ENCODE data around the gene PTTG1IP. TPM values are rescaled to one million over a fixed set of nuclear protein-coding genes. Genes with fewer than 3 reads are reported as not detected.

PTTG1IP gene
- total and polyA plus RNA-seq, 2 of the 13 experiments (the other 11 are each of a cell fraction or from before 2014, with no cell fraction given) = 161 to 700 TPM

DNA sequence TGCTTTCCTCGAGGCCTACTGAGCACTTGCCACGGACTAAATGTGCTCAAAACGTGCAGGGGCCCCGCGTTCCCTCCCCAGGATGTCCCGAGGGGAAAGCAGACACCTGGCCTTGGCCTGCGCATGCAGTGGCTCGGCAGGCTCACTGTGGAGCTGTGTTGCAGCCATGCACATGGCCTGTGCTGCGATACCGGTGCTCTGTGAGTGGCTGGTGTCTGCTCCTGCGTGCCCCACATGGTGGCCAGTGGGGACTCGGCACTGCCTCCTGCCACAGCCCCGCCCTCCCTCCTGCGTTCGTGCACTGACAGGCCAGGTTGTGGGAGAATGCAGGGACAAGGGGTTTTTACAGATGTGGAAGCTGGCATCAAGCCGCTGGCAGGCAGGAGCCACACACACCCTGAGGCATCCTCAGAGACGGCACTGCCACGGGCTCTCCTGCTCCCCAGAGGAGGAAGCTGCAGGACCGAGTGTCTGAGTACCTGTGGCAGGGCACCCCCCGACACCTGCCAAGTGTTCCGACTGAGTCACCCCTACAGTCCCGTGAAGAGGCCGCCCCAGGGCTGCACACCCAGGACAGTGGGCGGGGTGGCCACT is 16.9 kb upstream of the PTTG1IP start (continued):
- TF ChIP-seq, protein P1, sequence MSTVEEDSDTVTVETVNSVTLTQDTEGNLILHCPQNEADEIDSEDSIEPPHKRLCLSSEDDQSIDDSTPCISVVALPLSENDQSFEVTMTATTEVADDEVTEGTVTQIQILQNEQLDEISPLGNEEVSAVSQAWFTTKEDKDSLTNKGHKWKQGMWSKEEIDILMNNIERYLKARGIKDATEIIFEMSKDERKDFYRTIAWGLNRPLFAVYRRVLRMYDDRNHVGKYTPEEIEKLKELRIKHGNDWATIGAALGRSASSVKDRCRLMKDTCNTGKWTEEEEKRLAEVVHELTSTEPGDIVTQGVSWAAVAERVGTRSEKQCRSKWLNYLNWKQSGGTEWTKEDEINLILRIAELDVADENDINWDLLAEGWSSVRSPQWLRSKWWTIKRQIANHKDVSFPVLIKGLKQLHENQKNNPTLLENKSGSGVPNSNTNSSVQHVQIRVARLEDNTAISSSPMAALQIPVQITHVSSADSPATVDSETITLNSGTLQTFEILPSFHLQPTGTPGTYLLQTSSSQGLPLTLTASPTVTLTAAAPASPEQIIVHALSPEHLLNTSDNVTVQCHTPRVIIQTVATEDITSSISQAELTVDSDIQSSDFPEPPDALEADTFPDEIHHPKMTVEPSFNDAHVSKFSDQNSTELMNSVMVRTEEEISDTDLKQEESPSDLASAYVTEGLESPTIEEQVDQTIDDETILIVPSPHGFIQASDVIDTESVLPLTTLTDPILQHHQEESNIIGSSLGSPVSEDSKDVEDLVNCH (CRISPR knock-in tag; IDR thresholded peaks at IDR 0.05) = no peak
- TF ChIP-seq ZNF773 (CRISPR knock-in tag; IDR thresholded peaks at IDR 0.05; ENCODE audit: borderline replicate concordance) (no peak), HIVEP1 (CRISPR knock-in tag; IDR thresholded peaks at IDR 0.05) (no peak), HOXD1 (CRISPR knock-in tag; IDR thresholded peaks at IDR 0.05) (no peak), ZC3H4 (CRISPR knock-in tag; IDR thresholded peaks at IDR 0.05; ENCODE audit: borderline replicate concordance) (no peak), KDM4B (CRISPR knock-in tag; IDR thresholded peaks at IDR 0.05) (no peak), TAF1 (CRISPR knock-in tag; IDR thresholded peaks at IDR 0.05) (no peak), MXI1 (IDR thresholded peaks at IDR 0.05; ENCODE audit: borderline replicate concordance, low read depth, low read length) (peak; percentile 38; the same call in 1 of the 3 replicates), HOXA3 (CRISPR knock-in tag; IDR thresholded peaks at IDR 0.05) (peak; percentile 48; the same call in 1 of the 2 replicates), ZNF670 (CRISPR knock-in tag; IDR thresholded peaks at IDR 0.05; ENCODE audit: borderline replicate concordance) (no peak), SMAD1 (CRISPR knock-in tag; IDR thresholded peaks at IDR 0.05; ENCODE audit: borderline replicate concordance, low read depth) (no peak), TCF7L2 (IDR thresholded peaks at IDR 0.05; ENCODE audit: low read depth, low read length) (no peak), ZNF777 (CRISPR knock-in tag; IDR thresholded peaks at IDR 0.05) (no peak), NFE2L2 (IDR thresholded peaks at IDR 0.05; ENCODE audit: low read length) (no peak)
- TF ChIP-seq, protein P2, sequence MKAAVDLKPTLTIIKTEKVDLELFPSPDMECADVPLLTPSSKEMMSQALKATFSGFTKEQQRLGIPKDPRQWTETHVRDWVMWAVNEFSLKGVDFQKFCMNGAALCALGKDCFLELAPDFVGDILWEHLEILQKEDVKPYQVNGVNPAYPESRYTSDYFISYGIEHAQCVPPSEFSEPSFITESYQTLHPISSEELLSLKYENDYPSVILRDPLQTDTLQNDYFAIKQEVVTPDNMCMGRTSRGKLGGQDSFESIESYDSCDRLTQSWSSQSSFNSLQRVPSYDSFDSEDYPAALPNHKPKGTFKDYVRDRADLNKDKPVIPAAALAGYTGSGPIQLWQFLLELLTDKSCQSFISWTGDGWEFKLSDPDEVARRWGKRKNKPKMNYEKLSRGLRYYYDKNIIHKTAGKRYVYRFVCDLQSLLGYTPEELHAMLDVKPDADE (CRISPR knock-in tag; IDR thresholded peaks at IDR 0.05) = no peak
- TF ChIP-seq, protein P3, sequence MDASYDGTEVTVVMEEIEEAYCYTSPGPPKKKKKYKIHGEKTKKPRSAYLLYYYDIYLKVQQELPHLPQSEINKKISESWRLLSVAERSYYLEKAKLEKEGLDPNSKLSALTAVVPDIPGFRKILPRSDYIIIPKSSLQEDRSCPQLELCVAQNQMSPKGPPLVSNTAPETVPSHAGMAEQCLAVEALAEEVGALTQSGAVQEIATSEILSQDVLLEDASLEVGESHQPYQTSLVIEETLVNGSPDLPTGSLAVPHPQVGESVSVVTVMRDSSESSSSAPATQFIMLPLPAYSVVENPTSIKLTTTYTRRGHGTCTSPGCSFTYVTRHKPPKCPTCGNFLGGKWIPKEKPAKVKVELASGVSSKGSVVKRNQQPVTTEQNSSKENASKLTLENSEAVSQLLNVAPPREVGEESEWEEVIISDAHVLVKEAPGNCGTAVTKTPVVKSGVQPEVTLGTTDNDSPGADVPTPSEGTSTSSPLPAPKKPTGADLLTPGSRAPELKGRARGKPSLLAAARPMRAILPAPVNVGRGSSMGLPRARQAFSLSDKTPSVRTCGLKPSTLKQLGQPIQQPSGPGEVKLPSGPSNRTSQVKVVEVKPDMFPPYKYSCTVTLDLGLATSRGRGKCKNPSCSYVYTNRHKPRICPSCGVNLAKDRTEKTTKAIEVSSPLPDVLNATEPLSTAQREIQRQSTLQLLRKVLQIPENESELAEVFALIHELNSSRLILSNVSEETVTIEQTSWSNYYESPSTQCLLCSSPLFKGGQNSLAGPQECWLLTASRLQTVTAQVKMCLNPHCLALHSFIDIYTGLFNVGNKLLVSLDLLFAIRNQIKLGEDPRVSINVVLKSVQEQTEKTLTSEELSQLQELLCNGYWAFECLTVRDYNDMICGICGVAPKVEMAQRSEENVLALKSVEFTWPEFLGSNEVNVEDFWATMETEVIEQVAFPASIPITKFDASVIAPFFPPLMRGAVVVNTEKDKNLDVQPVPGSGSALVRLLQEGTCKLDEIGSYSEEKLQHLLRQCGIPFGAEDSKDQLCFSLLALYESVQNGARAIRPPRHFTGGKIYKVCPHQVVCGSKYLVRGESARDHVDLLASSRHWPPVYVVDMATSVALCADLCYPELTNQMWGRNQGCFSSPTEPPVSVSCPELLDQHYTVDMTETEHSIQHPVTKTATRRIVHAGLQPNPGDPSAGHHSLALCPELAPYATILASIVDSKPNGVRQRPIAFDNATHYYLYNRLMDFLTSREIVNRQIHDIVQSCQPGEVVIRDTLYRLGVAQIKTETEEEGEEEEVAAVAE (CRISPR knock-in tag; IDR thresholded peaks at IDR 0.05; ENCODE audit: borderline replicate concordance) = peak; percentile 41; the same call in 1 of the 2 replicates
- TF ChIP-seq, protein P4, sequence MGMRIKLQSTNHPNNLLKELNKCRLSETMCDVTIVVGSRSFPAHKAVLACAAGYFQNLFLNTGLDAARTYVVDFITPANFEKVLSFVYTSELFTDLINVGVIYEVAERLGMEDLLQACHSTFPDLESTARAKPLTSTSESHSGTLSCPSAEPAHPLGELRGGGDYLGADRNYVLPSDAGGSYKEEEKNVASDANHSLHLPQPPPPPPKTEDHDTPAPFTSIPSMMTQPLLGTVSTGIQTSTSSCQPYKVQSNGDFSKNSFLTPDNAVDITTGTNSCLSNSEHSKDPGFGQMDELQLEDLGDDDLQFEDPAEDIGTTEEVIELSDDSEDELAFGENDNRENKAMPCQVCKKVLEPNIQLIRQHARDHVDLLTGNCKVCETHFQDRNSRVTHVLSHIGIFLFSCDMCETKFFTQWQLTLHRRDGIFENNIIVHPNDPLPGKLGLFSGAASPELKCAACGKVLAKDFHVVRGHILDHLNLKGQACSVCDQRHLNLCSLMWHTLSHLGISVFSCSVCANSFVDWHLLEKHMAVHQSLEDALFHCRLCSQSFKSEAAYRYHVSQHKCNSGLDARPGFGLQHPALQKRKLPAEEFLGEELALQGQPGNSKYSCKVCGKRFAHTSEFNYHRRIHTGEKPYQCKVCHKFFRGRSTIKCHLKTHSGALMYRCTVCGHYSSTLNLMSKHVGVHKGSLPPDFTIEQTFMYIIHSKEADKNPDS (CRISPR knock-in tag; IDR thresholded peaks at IDR 0.05) = no peak

Data from HepG2 (cell line).